Testis (tissue), 2 donors: ENCODE measurements around the gene PML.

Source experiments
- CTCF ChIP-seq, 3 experiments: fragments of 450-650 bp in 2 of 3; fragments of 200-600 bp in 1 of 3; sonication (generic) in 1 of 3; IDR thresholded peaks; one replicate each; pipeline ENCODE4 v1.5.1; 2016 to 2019; ENCODE audit warnings: antibody characterized with exemption in 3 of 3, mild to moderate bottlenecking in 2 of 3, moderate library complexity in 1 of 3
- POLR2A ChIP-seq: fragments of 450-650 bp; IDR thresholded peaks from one replicate; pipeline ENCODE4 v1.6.1; 2017; ENCODE audit warnings: antibody characterized with exemption, mild to moderate bottlenecking, moderate library complexity

- no peak for TF ChIP-seq CTCF (IDR thresholded peaks at IDR 0.05)
- no peak for TF ChIP-seq POLR2A
These were observed 10.7 kb upstream of the PML start for GRCh38 chr15:73983773-73984172.
